ENCODE results near the gene DHRS1. TPM values are rescaled to one million over a fixed set of nuclear protein-coding genes. Genes with fewer than 3 reads are reported as not detected.

The DHRS1 gene
- total RNA-seq, 2 experiments from 2014 or later: 7.8 to 9.0 TPM

GRCh38 chr14:24296341-24297157 is 3.0 kb downstream of the DHRS1 start:
- CTCF ChIA-PET: interaction anchor here (0.6 to 7.9 kb wide), 18 partner anchors 10 to 1174 kb away, joined by 3 to 156 read pairs (median 5); partner anchors contain the start of genes CHMP4A, CIDEB, IPO4 and LTB4R

GRCh38 chr14:24293525-24293924 is 6.1 kb downstream of the DHRS1 start:
- CTCF ChIA-PET: interaction anchor here (2.1 to 2.5 kb wide), 2 partner anchors 14 to 51 kb away, joined by 8 to 13 read pairs; partner anchors contain the start of gene TINF2

More at GRCh38 chr14:24296341-24297157, 3.0 kb downstream of the DHRS1 start:
- POLR2A ChIA-PET: interaction anchor here (0.6 to 1.9 kb wide), 2 partner anchors 54 to 108 kb away, joined by 3 to 19 read pairs; partner anchors contain the start of genes IPO4 and TINF2

GRCh38 chr14:24292118-24292807 is 7.3 kb downstream of the DHRS1 start:
- ChIA-PET POLR2A (interaction anchor here (0.5 to 0.9 kb wide), 2 partner anchors 45 to 139 kb away, joined by 3 read pairs; no protein-coding TSS in a partner anchor), CTCF (interaction anchor here (1.0 to 3.7 kb wide), 5 partner anchors 13 to 49 kb away, joined by 3 to 18 read pairs (median 8); partner anchors contain the start of genes CIDEB and TINF2)

More at GRCh38 chr14:24293525-24293924, 6.1 kb downstream of the DHRS1 start:
- POLR2A ChIA-PET: no interaction called here

- POLR2A ChIA-PET: interaction anchor here (2.0 kb wide), 1 partner anchor 17 kb away, joined by 7 read pairs; no protein-coding TSS in a partner anchor
- CTCF ChIA-PET: interaction anchor here (0.7 to 3.7 kb wide), 8 partner anchors 9 to 130 kb away, joined by 3 to 18 read pairs (median 8); partner anchors contain the start of genes CIDEB, IRF9 and TINF2
Observed at GRCh38 chr14:24291446-24292117, 8.0 kb downstream of the DHRS1 start.

GRCh38 chr14:24290746-24291145 is 8.8 kb downstream of the DHRS1 start:
- CTCF ChIA-PET: interaction anchor here (1.2 to 3.7 kb wide), 5 partner anchors 9 to 129 kb away, joined by 3 to 18 read pairs (median 4); partner anchors contain the start of genes DHRS1, IRF9, NOP9 and TINF2
- POLR2A ChIA-PET: interaction anchor here (2.0 kb wide), 1 partner anchor 16 kb away, joined by 7 read pairs; no protein-coding TSS in a partner anchor

GRCh38 chr14:24289649-24290280 is 9.8 kb downstream of the DHRS1 start:
- POLR2A ChIA-PET: interaction anchor here (0.6 to 2.0 kb wide), 4 partner anchors 15 to 75 kb away, joined by 3 to 18 read pairs (median 7); no protein-coding TSS in a partner anchor
- CTCF ChIA-PET: interaction anchor here (0.8 to 3.7 kb wide), 7 partner anchors 10 to 47 kb away, joined by 3 to 18 read pairs (median 4); partner anchors contain the start of genes DHRS1, NOP9, RABGGTA and TINF2

GRCh38 chr14:24286996-24287395 is 12.6 kb downstream of the DHRS1 start:
- ChIA-PET CTCF (interaction anchor here (1.5 kb wide), 1 partner anchor 11 kb away, joined by 4 read pairs; no protein-coding TSS in a partner anchor), POLR2A (no interaction called here)

GRCh38 chr14:24285351-24285750 is 14.2 kb downstream of the DHRS1 start:
- POLR2A ChIA-PET: no interaction called here
- CTCF ChIA-PET: interaction anchor here (2.5 kb wide), 1 partner anchor 22 kb away, joined by 7 read pairs; the partner anchor contains the start of gene CIDEB

- ChIA-PET CTCF (interaction anchor here (2.5 kb wide), 1 partner anchor 23 kb away, joined by 7 read pairs; the partner anchor contains the start of gene CIDEB), POLR2A (no interaction called here)
Observed at GRCh38 chr14:24284501-24285035, 15.0 kb downstream of the DHRS1 start.

GRCh38 chr14:24283796-24284460 is 15.7 kb downstream of the DHRS1 start:
- CTCF ChIA-PET: interaction anchor here (2.5 kb wide), 1 partner anchor 24 kb away, joined by 7 read pairs; the partner anchor contains the start of gene CIDEB
- POLR2A ChIA-PET: no interaction called here

GRCh38 chr14:24282736-24283135 is 16.8 kb downstream of the DHRS1 start:
- CTCF ChIA-PET: interaction anchor here (0.9 to 2.5 kb wide), 3 partner anchors 8 to 25 kb away, joined by 3 to 7 read pairs (median 5); partner anchors contain the start of gene CIDEB
- POLR2A ChIA-PET: no interaction called here

- CTCF ChIA-PET: interaction anchor here (0.6 to 1.4 kb wide), 3 partner anchors 9 to 112 kb away, joined by 3 read pairs; no protein-coding TSS in a partner anchor
- POLR2A ChIA-PET: no interaction called here
Observed at GRCh38 chr14:24281636-24282035, 17.9 kb downstream of the DHRS1 start.

- ChIA-PET CTCF (interaction anchor here (1.1 to 2.9 kb wide), 4 partner anchors 11 to 33 kb away, joined by 3 to 8 read pairs (median 4); partner anchors contain the start of gene CIDEB), POLR2A (interaction anchor here (0.6 to 0.9 kb wide), 2 partner anchors 10 to 392 kb away, joined by 4 read pairs; no protein-coding TSS in a partner anchor)
Observed at GRCh38 chr14:24280797-24281460, 18.7 kb downstream of the DHRS1 start.

- CTCF ChIA-PET: interaction anchor here (1.1 to 2.9 kb wide), 8 partner anchors 8 to 54 kb away, joined by 3 to 9 read pairs (median 4); partner anchors contain the start of genes CIDEB, DHRS1, LTB4R and NOP9
- POLR2A ChIA-PET: interaction anchor here (0.6 to 0.9 kb wide), 3 partner anchors 9 to 32 kb away, joined by 3 to 5 read pairs (median 4); partner anchors contain the start of gene RABGGTA
Observed at GRCh38 chr14:24279301-24280186, 20.0 kb downstream of the DHRS1 start.

GRCh38 chr14:24278424-24278823 is 21.2 kb downstream of the DHRS1 start:
- POLR2A ChIA-PET: no interaction called here
- CTCF ChIA-PET: interaction anchor here (1.4 to 2.9 kb wide), 3 partner anchors 14 to 55 kb away, joined by 3 to 8 read pairs (median 4); partner anchors contain the start of gene CIDEB

All from activated CD8-positive, alpha-beta memory T cell treated with anti-CD3 and anti-CD28 coated beads for 36 hours (primary cell).